Neuronal stem cell (in vitro differentiated cells): ENCODE measurements around the gene CIP2A. TPM values are rescaled to one million over a fixed set of nuclear protein-coding genes. Genes with fewer than 3 reads are reported as not detected.

Experiments
- DNase-seq: peaks from one replicate; pipeline ENCODE4 v3.0.0-alpha.2; 2013; ENCODE audit warnings: low spot score
- H2AFZ ChIP-seq: one replicate; pipeline ENCODE4 v1.6.1; 2013; ENCODE audit warnings: mild to moderate bottlenecking, low read length, inconsistent platforms
- H2AK5ac ChIP-seq: 2 replicates; pipeline ENCODE4 v1.6.1; 2013; ENCODE audit warnings: low read depth, mild to moderate bottlenecking, inconsistent platforms, low read length, moderate library complexity, mixed read lengths
- H2BK120ac ChIP-seq: 2 replicates; pipeline ENCODE4 v1.6.1; 2013; ENCODE audit warnings: low read depth, mild to moderate bottlenecking, inconsistent platforms, low read length, moderate library complexity, mixed read lengths
- H2BK12ac ChIP-seq: one replicate; pipeline ENCODE4 v1.6.1; 2013; ENCODE audit warnings: low read length, inconsistent platforms
- H2BK15ac ChIP-seq: 2 replicates; pipeline ENCODE4 v1.6.1; 2013; ENCODE audit warnings: mild to moderate bottlenecking, low read length, inconsistent platforms, mixed read lengths
- H2BK5ac ChIP-seq: one replicate; pipeline ENCODE4 v1.6.1; 2013; ENCODE audit warnings: inconsistent platforms, mild to moderate bottlenecking, low read length, moderate library complexity
- H3K14ac ChIP-seq: one replicate; pipeline ENCODE4 v1.6.1; 2013; ENCODE audit warnings: low read length, inconsistent platforms
- H3K18ac ChIP-seq: 2 replicates; pipeline ENCODE4 v1.6.1; 2013; ENCODE audit warnings: low read length, inconsistent platforms
- H3K23ac ChIP-seq: 2 replicates; pipeline ENCODE4 v1.6.1; 2013; ENCODE audit warnings: low read depth, mild to moderate bottlenecking, mixed read lengths, low read length, inconsistent platforms; ENCODE audit not compliant: poor library complexity
- H3K27ac ChIP-seq: replicated peaks from 3 replicates; pipeline ENCODE4 v1.5.1; 2013; ENCODE audit warnings: low read length, inconsistent platforms
- H3K27me3 ChIP-seq, 3 experiments: 2 replicates each; pipeline ENCODE4 v1.6.1; 2013; ENCODE audit warnings: low read length in 3 of 3, mild to moderate bottlenecking in 2 of 3, inconsistent platforms in 1 of 3, low read depth in 1 of 3, mixed read lengths in 1 of 3, moderate library complexity in 1 of 3; ENCODE audit not compliant: control insufficient read depth in 3 of 3, insufficient read depth in 3 of 3
- H3K36me3 ChIP-seq, 2 donors: replicated peaks in 1 of 2; 2 replicates each; pipeline ENCODE4 v1.6.1; 2013; ENCODE audit warnings: low read length in 2 of 2; ENCODE audit not compliant: control insufficient read depth in 2 of 2, insufficient read depth in 2 of 2
- H3K4ac ChIP-seq: 2 replicates; pipeline ENCODE4 v1.6.1; 2013; ENCODE audit warnings: inconsistent platforms, mild to moderate bottlenecking, low read length, moderate library complexity
- H3K4me1 ChIP-seq, 2 donors: 1 replicate in 1 of 2; 2 replicates in 1 of 2; pipeline ENCODE4 v1.6.1; 2013; ENCODE audit warnings: low read length in 2 of 2, low read depth in 1 of 2; ENCODE audit not compliant: control insufficient read depth in 2 of 2, insufficient read depth in 1 of 2
- H3K4me2 ChIP-seq: one replicate; pipeline ENCODE4 v1.6.1; 2013; ENCODE audit warnings: mild to moderate bottlenecking, low read length, inconsistent platforms; ENCODE audit not compliant: insufficient read depth, poor library complexity, severe bottlenecking
- H3K4me3 ChIP-seq, 2 donors: 2 replicates each; pipeline ENCODE4 v1.5.1; 2013; ENCODE audit warnings: low read length in 2 of 2, mild to moderate bottlenecking in 2 of 2, inconsistent platforms in 1 of 2, moderate library complexity in 1 of 2
- H3K79me1 ChIP-seq: one replicate; pipeline ENCODE4 v1.6.1; 2013; ENCODE audit warnings: low read depth, mild to moderate bottlenecking, inconsistent platforms, low read length, moderate library complexity
- H3K9ac ChIP-seq: one replicate; pipeline ENCODE4 v1.6.1; 2013; ENCODE audit warnings: mild to moderate bottlenecking, low read depth, low read length, inconsistent platforms; ENCODE audit not compliant: poor library complexity
- H3K9me3 ChIP-seq, 2 donors: replicated peaks in 1 of 2; 2 replicates each; pipeline versions ENCODE3 to v1.6.1; 2013; ENCODE audit warnings: low read length in 2 of 2, mild to moderate bottlenecking in 2 of 2, inconsistent platforms in 1 of 2, low read depth in 1 of 2, mixed read lengths in 1 of 2, moderate library complexity in 1 of 2; ENCODE audit not compliant: control insufficient read depth in 2 of 2, insufficient read depth in 1 of 2
- H4K8ac ChIP-seq: one replicate; pipeline ENCODE4 v1.6.1; 2013; ENCODE audit warnings: low read depth, mild to moderate bottlenecking, inconsistent platforms, low read length, moderate library complexity
- H4K91ac ChIP-seq: one replicate; pipeline ENCODE4 v1.6.1; 2013; ENCODE audit warnings: low read length, low read depth, mild to moderate bottlenecking, inconsistent platforms; ENCODE audit not compliant: poor library complexity
- WGBS, 2 donors: extraction: QIAGEN DNeasy Blood & Tissue Kit; methylation state at CpG; one replicate each; pipeline ENCODE4 v1.1.7; 2013; ENCODE audit warnings: missing lambda C conversion rate in 2 of 2, mixed read lengths in 1 of 2; ENCODE audit not compliant: insufficient read length in 2 of 2, insufficient replicate concordance in 1 of 2; ENCODE audit errors: extremely low coverage in 2 of 2; 5-methylcytosine and 5-hydroxymethylcytosine counted together
- polyA plus RNA-seq, 2 experiments: library from polyadenylated mRNA; stranded (reverse); fragments of 200-250 nt; gene quantifications; one replicate each; pipeline ENCODE4 v1.2.3, GENCODE V29; 2013

CIP2A gene
- 25.3 TPM for polyA plus RNA-seq (2013, experiment 1 of 2)
- 24.5 TPM for polyA plus RNA-seq (2013, experiment 2 of 2)

DNA sequence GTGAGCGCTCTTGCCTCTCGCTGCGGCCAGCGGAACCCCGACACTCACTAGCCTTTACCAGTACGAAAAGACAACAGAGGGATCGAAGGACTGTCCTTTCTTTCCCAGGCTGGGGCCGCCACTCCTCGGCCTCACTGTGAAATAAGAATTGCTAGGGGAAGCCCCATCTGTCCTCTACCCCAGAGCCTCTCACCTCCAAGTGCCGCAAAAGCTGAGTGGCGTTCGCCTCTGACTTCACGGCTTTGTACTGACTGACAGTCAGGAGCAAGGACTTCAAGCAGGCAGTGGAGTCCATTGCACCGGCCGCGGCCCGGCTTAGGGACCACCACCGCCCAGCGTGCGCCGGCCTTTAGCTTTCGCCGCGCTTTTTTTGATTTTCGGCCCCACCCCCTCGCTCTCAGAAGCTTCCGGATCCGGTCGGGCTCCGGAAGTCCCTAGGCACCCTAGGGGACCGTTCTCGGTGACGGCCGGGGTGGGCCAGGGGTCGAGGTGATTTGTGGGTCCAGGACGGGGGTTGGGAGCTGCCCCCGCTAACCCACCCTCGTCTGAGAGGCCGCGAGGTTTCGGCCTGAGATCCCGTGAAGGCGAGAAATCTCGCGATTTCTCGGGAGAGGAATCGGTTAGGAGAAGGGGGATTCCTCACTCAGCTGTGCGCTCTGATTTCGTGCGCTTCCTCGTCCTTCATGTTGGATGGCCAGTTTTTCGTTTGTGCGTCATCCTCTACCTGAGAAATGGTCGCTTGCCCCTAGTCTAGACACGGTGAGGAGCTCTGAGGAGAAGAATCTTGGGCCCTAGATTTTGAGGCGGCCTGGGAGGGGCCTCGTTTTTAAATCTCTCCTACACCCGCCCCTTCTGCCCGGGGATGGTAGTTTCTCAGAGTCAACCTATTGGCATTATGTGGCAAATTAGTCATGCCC, at the start of gene CIP2A, which contains the start of gene DZIP3:
Gene CIP2A (minus strand): TSS at position 358 of the 917 bp plus-strand sequence. CDS start 63 bp downstream, at position 295.
Gene DZIP3 (plus strand): TSS at position 642 of the 917 bp plus-strand sequence. CDS start 15,685 bp downstream, outside the sequence.
- Histone ChIP-seq H3K18ac (peak within 1 kb of the TSS; percentile 93), H2BK12ac (no peak within 1 kb of the TSS), H3K4me2 (peak within 1 kb of the TSS; percentile 71), H3K4ac (no peak within 1 kb of the TSS), H4K8ac (peak within 1 kb of the TSS; percentile 86), H3K36me3 (peaks cover 0 to 31% of the 10 kb centered on the region in 2 donors), H3K23ac (peak within 1 kb of the TSS; percentile 87), H4K91ac (no peak within 1 kb of the TSS), H2BK15ac (no peak within 1 kb of the TSS), H2AK5ac (peak within 1 kb of the TSS; percentile 61), H3K9me3 (no peaks in the 10 kb centered on the region), H2AFZ (peak within 1 kb of the TSS; percentile 92), H3K14ac (peak within 1 kb of the TSS; percentile 47), H2BK5ac (peak within 1 kb of the TSS; percentile 90), H3K27me3 (no peaks in the 10 kb centered on the region), H3K9ac (peak within 1 kb of the TSS; percentile 91), H3K79me1 (peaks cover 2% of the 10 kb centered on the region), H3K27ac (peak within 1 kb of the TSS; percentile 97), H2BK120ac (peak within 1 kb of the TSS; percentile 67), H3K4me1 (peaks cover 0 to 4% of the 10 kb centered on the region in 2 donors), H3K4me3 (peak within 1 kb of the TSS; percentile 86 to 97)
- DNase-seq = peak; percentile 97
- no CpG with 5 or more reads among the region's 59 CpGs for WGBS, 2 donors

DNA sequence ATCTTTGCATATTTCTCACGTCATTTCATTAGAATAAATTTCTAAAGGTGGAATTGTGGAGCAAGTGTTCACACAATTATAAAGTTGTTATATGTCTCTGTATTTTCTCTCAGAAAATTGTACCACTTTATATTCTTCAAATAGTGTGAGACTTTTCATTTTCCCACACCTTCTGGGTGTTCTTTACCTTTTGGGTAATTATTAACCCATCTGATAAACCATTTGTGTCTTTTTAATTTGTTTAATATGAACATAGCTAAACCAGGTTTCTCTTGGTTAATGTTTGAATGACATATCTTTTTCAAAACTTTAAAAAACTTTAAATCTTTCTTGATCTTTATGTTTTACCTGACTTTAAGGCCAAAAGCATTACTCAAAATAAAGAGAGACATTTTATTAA, 40.7 kb upstream of the CIP2A start:
- DNase-seq = no peak
- Histone ChIP-seq H2BK120ac (no peak overlapping the region), H2AFZ (no peak overlapping the region), H3K14ac (no peak overlapping the region), H3K18ac (no peak overlapping the region), H4K8ac (no peak overlapping the region), H3K4me1 (no peaks in the 10 kb centered on the region), H3K4ac (no peak overlapping the region), H3K23ac (no peak overlapping the region), H2AK5ac (no peak overlapping the region), H3K4me3 (no peak overlapping the region), H3K27me3 (no peaks in the 10 kb centered on the region), H3K9me3 (no peaks in the 10 kb centered on the region), H3K4me2 (no peak overlapping the region), H2BK5ac (no peak overlapping the region), H3K9ac (no peak overlapping the region), H4K91ac (no peak overlapping the region), H2BK12ac (no peak overlapping the region), H2BK15ac (no peak overlapping the region), H3K79me1 (no peaks in the 10 kb centered on the region), H3K36me3 (peaks cover 0 to 65% of the 10 kb centered on the region in 2 donors), H3K27ac (no peak overlapping the region)
- no CpG with 5 or more reads among the region's 1 CpG for WGBS, 2 donors

DNA sequence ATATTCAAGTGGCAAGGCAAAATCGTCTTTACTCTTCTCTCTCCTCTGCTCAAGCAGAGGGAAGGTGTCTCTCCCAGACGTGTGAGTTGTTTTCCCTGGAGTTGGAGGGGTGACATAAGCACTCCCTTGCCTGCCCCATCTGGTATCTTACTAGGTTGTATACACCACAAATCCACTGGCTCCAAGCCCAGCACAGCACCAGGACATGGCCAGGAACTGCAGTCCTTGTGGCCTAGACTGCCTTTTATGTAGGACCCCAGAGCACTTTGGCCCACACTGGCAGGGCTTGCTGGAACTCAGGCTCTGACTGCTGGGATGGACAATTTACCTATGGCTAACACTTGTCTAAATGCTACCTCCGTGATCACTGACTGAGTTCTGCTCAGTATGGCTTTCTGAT, 34.3 kb upstream of the CIP2A start:
- DNase-seq = no peak
- H2BK12ac ChIP-seq = no peak overlapping the region
- H4K91ac ChIP-seq = no peak overlapping the region
- H3K27ac ChIP-seq = no peak overlapping the region
- peak overlapping the region; percentile 44 for H3K23ac ChIP-seq
- no peaks in the 10 kb centered on the region for H3K27me3 ChIP-seq
- no peak overlapping the region for H4K8ac ChIP-seq
- H2BK5ac ChIP-seq = no peak overlapping the region
- no peak overlapping the region for H2AFZ ChIP-seq
- no peak overlapping the region for H2AK5ac ChIP-seq
- H3K9ac ChIP-seq = no peak overlapping the region
- H3K36me3 ChIP-seq = peaks cover 0 to 57% of the 10 kb centered on the region in 2 donors
- no peak overlapping the region for H3K4me3 ChIP-seq
- WGBS, 2 donors = no CpG with 5 or more reads among the region's 3 CpGs
- no peaks in the 10 kb centered on the region for H3K9me3 ChIP-seq
- H3K4ac ChIP-seq = no peak overlapping the region
- H3K79me1 ChIP-seq = no peaks in the 10 kb centered on the region
- no peaks in the 10 kb centered on the region for H3K4me1 ChIP-seq
- no peak overlapping the region for H2BK120ac ChIP-seq
- H2BK15ac ChIP-seq = no peak overlapping the region
- H3K4me2 ChIP-seq = no peak overlapping the region
- H3K18ac ChIP-seq = no peak overlapping the region
- peak overlapping the region; percentile 25 for H3K14ac ChIP-seq

DNA sequence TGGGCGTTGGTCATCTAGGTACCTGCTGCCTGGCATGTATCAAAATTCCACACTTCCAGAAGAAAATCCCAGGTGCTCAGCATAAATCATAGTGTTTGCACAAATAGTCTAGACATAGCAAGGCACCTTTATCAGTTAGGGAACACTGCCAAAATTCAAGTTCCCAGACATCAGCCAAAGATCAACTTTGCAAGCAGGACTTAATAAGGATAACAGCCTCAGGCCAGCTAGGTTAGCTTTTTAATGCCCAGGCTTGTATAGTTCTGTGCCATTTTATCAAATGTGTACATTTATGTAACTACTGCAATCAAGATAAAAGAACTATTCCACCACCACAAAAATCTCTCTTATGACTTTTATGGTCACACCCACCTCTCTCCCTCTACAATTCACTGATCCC, 31.0 kb upstream of the CIP2A start:
- Histone ChIP-seq H3K9ac (no peak overlapping the region), H3K4me2 (no peak overlapping the region), H3K4me3 (no peak overlapping the region), H4K8ac (no peak overlapping the region), H3K36me3 (peaks cover 0 to 43% of the 10 kb centered on the region in 2 donors), H4K91ac (no peak overlapping the region), H3K27me3 (no peaks in the 10 kb centered on the region), H2AFZ (no peak overlapping the region), H2BK5ac (no peak overlapping the region), H3K4me1 (no peaks in the 10 kb centered on the region), H2BK12ac (no peak overlapping the region), H3K27ac (no peak overlapping the region), H3K79me1 (no peaks in the 10 kb centered on the region), H2AK5ac (no peak overlapping the region), H3K9me3 (no peaks in the 10 kb centered on the region), H3K18ac (no peak overlapping the region), H3K23ac (no peak overlapping the region), H2BK15ac (no peak overlapping the region), H3K4ac (no peak overlapping the region), H2BK120ac (no peak overlapping the region), H3K14ac (no peak overlapping the region)
- no CpG with 5 or more reads among the region's 1 CpG for WGBS, 2 donors
- no peak for DNase-seq
